Testis (tissue), 2 donors: ENCODE data around the gene INSIG1.

ENCODE experiments used
- POLR2A ChIP-seq: fragments of 450-650 bp; IDR thresholded peaks from one replicate; pipeline ENCODE4 v1.6.1; 2017; ENCODE audit warnings: antibody characterized with exemption, mild to moderate bottlenecking, moderate library complexity
- TF ChIP-seq, protein P1 (sequence below), 3 experiments: fragments of 450-650 bp in 2 of 3; fragments of 200-600 bp in 1 of 3; sonication (generic) in 1 of 3; IDR thresholded peaks; one replicate each; pipeline ENCODE4 v1.5.1; 2016 to 2019; ENCODE audit warnings: antibody characterized with exemption in 3 of 3, mild to moderate bottlenecking in 2 of 3, moderate library complexity in 1 of 3

GRCh38 chr7:155252892-155253501, 44.7 kb upstream of the INSIG1 start:
- TF ChIP-seq, protein P1, sequence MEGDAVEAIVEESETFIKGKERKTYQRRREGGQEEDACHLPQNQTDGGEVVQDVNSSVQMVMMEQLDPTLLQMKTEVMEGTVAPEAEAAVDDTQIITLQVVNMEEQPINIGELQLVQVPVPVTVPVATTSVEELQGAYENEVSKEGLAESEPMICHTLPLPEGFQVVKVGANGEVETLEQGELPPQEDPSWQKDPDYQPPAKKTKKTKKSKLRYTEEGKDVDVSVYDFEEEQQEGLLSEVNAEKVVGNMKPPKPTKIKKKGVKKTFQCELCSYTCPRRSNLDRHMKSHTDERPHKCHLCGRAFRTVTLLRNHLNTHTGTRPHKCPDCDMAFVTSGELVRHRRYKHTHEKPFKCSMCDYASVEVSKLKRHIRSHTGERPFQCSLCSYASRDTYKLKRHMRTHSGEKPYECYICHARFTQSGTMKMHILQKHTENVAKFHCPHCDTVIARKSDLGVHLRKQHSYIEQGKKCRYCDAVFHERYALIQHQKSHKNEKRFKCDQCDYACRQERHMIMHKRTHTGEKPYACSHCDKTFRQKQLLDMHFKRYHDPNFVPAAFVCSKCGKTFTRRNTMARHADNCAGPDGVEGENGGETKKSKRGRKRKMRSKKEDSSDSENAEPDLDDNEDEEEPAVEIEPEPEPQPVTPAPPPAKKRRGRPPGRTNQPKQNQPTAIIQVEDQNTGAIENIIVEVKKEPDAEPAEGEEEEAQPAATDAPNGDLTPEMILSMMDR (IDR thresholded peaks at IDR 0.05), result no peak
- TF ChIP-seq POLR2A, result no peak
